Left kidney (tissue), 8 donors: ENCODE data around the gene TMEM79. TPM values are rescaled to one million over a fixed set of nuclear protein-coding genes. Genes with fewer than 3 reads are reported as not detected.
A peak's percentile ranks its signal among the peaks of the same experiment; 100 is the strongest.

Experiments
- DNase-seq: peaks from one replicate; pipeline ENCODE4 v3.0.0-alpha.2; 2013
- long read RNA-seq, 8 donors: transcript quantifications; one replicate each; lab custom pipeline, GENCODE V29; 2026
- polyA plus RNA-seq: library from polyadenylated mRNA; unstranded; fragments of 120-200 nt; gene quantifications from one replicate; pipeline ENCODE4 v1.2.1, GENCODE V29; 2013; ENCODE audit not compliant: insufficient read length

Gene TMEM79, protein sequence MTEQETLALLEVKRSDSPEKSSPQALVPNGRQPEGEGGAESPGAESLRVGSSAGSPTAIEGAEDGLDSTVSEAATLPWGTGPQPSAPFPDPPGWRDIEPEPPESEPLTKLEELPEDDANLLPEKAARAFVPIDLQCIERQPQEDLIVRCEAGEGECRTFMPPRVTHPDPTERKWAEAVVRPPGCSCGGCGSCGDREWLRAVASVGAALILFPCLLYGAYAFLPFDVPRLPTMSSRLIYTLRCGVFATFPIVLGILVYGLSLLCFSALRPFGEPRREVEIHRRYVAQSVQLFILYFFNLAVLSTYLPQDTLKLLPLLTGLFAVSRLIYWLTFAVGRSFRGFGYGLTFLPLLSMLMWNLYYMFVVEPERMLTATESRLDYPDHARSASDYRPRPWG
- 5.9 TPM for polyA plus RNA-seq
- long read RNA-seq, donor 1, partial matches to known transcripts: 30 of 53 reads
- long read RNA-seq, donor 1, other reads (novel, unspliced or antisense): 22 of 53 reads
- long read RNA-seq, donor 2, partial matches to known transcripts: 0 of 2 reads
- long read RNA-seq, donor 2, other reads (novel, unspliced or antisense): 0 of 2 reads
- long read RNA-seq, donor 3: 0 reads
- long read RNA-seq, donor 4: 0 reads
- long read RNA-seq, donor 5, partial matches to known transcripts: 49 of 51 reads
- long read RNA-seq, donor 5, other reads (novel, unspliced or antisense): 0 of 51 reads
- long read RNA-seq, donor 6, partial matches to known transcripts: 246 of 247 reads
- long read RNA-seq, donor 6, other reads (novel, unspliced or antisense): 0 of 247 reads
- long read RNA-seq, donor 7, partial matches to known transcripts: 120 of 123 reads
- long read RNA-seq, donor 7, other reads (novel, unspliced or antisense): 0 of 123 reads
- long read RNA-seq, donor 8, partial matches to known transcripts: 5 of 16 reads
- long read RNA-seq, donor 8, other reads (novel, unspliced or antisense): 10 of 16 reads

DNA sequence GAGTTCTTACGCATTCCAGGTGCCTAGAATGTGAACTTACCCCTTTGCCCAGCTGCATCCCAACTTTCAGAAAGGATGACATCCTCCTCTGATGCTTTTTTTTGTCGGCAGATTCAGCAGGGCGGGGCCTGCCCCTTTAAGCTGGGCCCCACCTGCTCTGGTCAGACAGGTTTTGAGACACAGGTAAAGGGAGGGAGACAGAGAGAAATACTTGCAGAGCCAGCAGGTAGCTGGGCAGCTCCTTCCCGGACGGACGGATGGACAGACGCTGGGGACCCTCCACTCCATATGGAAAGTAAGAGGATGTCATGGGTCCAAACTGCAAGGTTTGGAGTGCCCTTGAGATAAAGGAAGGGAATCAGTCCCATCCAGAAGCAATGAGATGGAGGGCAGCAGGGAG, at the start of gene TMEM79:
Gene TMEM79 (plus strand): TSS at position 214 of the 400 bp plus-strand sequence. CDS start 902 bp downstream, outside the sequence.
- no peak for DNase-seq

DNA sequence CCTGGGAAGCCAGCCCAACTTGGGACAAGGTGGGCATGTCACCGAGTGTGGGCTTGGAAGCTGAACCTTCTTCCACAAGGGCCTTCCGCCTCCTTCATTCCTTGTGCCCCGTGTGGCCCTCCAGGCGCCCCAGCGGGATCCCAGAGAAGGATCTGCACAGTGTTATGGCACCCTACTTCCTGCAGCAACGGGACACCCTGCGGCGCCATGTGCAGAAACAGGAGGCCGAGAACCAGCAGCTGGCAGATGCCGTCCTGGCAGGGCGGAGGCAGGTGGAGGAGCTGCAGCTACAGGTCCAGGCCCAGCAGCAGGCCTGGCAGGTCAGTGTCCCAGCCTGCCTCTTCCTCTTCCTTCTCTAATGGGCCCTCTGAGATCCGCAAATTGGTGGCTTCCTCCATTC, 48.0 kb upstream of the TMEM79 start:
- DNase-seq: no peak

DNA sequence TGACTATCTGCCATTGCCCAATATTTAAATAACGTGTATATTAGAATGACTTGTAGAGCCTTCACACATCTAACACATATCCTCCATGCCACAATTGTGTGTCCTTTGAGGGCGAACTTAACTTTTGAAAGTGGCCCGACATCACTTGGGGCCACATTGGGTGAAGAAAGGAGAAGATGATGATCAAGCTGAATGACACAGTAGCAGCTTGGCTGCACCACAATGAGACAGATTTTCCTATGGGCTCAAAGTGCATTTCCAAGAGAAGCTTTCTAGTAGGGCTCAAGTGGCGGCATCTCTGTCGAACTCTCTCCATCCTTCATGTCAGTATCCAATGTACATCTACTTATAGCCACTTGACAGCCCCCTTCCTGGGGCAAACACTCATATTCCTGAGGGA, 45.9 kb upstream of the TMEM79 start:
- DNase-seq: no peak

DNA sequence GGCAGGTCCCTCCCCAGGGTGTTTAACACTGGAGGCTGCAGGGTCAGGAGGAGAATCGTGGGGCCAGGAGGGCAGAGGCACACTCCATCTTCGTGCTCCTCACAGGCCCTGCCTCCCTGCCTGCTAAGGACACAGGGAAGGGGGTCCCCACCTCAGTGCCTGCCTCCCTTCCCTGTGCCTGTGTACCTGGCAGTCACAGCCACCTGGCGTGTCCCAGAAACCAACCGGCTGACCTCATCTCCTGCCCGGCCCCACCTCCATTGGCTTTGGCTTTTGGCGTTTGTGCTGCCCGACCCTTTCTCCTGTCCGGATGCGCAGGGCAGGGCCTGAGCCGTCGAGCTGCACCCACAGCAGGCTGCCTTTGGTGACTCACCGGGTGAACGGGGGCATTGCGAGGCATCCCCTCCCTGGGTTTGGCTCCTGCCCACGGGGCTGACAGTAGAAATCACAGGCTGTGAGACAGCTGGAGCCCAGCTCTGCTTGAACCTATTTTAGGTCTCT, 42.8 kb upstream of the TMEM79 start:
- no peak for DNase-seq

DNA sequence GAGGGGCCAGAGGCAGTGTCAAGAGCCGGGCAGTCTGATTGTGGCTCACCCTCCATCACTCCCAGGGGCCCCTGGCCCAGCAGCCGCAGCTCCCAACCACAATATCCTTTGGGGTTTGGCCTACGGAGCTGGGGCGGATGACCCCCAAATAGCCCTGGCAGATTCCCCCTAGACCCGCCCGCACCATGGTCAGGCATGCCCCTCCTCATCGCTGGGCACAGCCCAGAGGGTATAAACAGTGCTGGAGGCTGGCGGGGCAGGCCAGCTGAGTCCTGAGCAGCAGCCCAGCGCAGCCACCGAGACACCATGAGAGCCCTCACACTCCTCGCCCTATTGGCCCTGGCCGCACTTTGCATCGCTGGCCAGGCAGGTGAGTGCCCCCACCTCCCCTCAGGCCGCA, 42.2 kb upstream of the TMEM79 start, which contains the start of gene BGLAP:
Gene BGLAP (plus strand): TSS at position 259 of the 400 bp plus-strand sequence. CDS start 48 bp downstream, at position 307.
- no peak for DNase-seq

DNA sequence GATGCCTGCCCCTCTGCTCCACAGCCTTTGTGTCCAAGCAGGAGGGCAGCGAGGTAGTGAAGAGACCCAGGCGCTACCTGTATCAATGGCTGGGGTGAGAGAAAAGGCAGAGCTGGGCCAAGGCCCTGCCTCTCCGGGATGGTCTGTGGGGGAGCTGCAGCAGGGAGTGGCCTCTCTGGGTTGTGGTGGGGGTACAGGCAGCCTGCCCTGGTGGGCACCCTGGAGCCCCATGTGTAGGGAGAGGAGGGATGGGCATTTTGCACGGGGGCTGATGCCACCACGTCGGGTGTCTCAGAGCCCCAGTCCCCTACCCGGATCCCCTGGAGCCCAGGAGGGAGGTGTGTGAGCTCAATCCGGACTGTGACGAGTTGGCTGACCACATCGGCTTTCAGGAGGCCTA, 41.4 kb upstream of the TMEM79 start:
- DNase-seq: no peak

DNA sequence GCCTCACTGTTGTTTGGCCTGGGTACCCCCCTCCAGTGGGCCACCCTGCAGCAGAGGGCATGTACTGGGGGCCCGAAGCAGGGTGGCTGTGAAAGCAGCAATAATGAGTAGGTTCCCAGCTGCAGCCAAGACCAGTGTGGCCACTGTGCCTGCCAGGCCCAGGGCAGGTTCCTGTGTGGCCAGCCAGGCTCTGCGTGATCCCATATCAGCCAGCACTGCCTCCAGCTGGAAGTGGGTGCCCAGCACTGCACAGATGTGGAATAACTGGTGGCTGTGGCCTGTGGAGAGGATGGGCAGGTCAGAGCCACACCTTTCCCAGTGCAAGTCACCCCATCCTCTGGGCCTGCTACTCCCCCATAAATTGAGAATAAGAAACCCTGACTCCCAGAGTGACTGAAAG, 40.0 kb upstream of the TMEM79 start:
- DNase-seq: no peak

DNA sequence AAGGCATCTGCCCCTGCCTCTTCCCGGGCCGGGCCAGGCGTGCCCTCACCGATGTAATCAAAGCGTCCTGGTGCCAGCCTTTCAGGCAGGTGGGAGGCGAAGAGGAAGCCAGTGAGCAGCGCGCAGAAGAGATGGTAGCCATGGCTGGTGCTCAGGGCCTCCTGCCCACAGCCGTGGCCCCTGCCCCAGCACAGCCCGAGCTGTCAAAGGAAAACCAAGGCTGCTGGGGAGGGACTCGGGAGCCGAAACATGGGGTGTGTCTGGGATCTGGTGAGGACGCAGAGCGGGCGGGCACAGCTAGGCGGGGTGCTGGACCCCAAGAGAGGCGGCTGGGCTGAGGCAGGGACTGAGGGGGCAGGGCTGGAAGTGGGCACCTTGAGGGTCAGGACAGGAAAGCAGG, 39.4 kb upstream of the TMEM79 start:
- DNase-seq: no peak

DNA sequence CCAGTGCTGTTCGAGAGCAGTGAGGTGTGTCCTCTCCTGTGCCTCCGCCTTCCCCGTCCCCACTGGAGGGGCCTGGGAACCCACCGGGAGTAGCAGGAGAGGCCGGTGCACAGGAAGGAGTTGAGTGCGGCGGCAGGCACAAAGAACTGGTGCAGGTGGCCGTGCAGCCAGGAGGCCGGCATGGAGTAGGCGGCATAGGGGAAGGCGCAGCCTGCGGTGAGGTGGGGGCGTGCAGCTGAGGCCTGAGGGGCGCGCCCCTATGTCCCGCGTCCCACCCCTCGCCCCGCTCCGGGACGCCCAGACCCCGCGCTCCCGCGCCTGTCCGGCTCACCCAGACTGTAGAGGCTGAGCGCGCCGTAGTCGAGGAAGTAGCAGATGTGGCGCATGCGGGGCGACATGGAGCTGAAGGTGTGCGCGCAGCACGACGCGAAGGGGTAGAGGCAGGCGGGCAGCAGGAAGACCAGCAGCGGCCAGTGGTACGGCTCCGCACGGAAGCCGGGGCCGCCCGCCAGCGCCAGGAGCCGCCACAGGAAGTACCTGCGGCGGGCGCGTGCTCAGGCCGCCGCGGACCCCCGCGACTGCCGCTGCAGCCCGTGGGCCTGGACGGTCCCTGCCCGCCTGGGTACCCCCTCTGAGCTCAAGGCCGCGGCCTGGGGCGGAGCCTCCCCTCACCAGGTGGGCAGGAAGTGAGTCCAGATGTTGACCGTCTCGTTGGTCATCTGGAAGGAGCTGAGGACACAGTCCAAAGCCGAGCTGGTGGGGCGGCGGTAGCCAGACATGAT, 38.5 kb upstream of the TMEM79 start:
- peak; percentile 34 for DNase-seq

DNA sequence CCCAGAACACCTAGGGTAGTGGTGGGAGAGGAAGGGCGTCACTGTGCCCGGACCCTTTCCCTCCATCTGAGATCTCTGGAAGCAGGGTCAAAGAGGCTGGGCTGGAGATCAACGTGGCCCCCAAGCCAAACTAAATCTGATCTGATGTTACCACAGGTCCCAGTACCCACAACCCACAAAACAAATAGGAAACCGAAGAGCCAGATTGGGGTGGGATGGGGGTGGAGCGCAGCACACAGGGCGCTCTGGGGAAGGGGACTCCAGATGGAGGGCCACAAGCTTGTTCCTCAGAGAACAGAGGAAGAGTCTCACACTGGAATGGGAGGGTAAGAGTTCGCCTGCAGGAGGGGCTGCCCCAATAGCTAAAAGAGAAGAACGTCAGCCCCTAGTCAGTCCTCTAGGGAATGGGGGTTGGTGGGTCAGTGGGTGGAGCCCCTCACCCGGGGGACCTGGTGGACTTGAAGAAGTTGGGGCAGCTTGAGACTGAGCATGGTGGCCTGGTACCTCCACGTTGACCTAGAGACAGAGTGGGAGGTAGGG, 37.8 kb upstream of the TMEM79 start:
- DNase-seq: no peak

DNA sequence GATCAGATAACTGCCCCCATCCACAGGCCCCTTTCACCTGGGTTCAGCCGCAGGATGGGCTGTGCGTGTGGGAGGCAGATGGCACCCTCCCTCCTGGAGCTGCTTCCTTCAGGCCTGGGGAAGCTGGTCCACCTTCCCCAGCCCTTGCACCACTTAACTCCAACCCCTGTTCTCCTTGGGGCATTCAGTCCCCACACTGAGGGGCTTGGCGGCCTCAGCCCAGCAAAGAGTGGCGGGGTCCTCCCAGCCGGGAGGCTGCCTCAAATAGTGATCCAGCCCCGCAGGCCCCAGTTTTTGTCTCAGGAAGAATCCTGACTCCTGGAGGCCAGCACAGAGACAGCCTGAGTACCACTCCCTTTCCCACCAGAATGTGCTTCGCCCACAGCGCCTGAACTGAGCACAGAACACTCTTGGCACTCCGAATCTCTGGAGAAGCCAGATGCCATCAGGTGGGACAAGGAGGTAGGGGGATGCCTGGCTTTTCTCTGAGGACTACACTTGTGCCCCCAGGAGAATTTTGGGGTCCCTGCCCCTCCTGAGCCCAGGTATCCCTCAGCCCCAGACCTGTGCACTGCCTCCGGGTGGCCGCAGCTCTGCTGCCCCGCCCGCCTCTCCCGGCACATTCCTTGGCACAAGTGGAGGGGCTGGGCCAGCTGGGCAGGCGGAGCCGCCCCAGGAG, 37.2 kb upstream of the TMEM79 start:
- no peak for DNase-seq

DNA sequence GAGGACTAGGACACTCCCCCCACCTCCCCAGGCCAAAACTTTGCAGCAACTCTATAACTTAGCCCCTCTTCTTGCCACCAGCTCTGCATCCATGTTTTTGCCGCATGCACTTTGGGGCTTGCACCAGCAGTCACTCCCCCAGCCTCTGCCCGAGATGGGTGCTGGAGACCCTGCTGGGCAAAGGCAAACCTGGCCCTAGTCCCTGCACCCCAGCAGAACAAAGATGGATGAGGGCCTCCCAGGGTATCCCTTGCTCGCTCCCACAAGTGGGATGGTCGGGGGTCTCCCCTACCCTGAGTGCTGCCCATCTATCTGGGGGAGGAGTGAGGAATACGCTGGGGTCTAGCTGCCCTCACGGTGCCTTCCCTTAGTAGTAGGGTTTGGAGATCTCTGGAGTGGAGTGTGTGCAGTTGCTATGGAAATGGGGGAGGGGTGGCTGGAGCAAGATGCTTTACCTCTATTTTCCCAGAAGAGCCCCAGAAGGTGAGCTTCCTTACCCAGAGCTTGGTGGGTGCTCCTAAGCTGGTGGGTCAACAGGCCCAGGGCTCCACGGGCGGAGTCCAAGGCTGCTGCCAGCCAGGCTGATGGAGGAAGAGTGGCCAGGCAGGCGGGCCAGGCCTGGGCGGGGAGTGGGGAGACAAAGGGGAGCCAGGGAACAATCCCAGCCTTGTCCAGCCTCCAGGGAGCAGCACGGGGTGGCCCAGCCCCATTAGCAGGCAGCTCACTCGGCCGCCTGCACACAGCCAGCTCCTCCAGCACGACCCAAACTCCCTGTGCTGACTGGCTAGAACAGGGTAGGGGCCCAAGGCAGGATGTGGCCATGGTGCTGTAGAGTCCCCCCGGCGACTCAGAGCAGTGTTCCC, 36.4 kb upstream of the TMEM79 start, which contains the start of gene PAQR6:
Gene PAQR6 (minus strand): TSS at position 597 of the 863 bp plus-strand sequence. CDS start 1,325 bp downstream, outside the sequence.
- DNase-seq: no peak

DNA sequence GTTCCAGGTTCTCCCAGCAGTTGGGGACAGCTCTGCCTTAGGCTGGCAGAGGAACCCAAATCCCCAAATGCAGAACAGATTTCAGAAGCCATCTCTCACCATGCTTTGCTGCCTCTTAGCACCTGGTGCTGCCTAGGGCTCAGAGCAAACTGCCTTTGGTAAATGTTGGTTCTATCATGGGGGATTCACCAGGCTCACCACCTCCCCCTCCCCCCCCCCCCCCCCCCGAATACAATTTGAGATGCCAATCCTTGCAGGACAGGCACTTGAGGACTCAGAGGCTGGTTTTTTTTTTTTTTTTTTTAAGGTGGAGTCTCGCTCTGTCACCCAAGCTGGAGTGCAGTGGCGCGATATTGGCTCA, 35.8 kb upstream of the TMEM79 start:
- no peak for DNase-seq

DNA sequence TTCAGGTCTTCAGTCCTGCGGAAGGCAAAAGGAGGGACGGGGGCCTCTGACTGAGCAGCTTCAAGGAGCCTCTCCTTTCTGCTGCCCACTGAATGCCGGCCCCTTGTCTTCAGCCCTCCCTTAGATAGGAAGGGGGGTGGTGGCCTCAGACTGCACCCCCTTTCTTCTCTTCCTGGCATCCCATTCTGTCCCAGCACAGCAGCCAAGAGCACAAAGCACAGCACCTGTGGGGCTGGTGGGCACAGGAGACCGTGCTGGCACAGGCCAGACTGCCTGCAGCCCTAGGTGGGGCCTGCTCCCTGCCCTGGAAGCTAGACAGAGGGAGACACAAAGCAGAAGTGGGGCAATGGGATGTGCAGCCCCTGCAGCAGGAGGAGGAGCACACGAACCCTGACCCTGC, 34.5 kb upstream of the TMEM79 start:
- DNase-seq: no peak

DNA sequence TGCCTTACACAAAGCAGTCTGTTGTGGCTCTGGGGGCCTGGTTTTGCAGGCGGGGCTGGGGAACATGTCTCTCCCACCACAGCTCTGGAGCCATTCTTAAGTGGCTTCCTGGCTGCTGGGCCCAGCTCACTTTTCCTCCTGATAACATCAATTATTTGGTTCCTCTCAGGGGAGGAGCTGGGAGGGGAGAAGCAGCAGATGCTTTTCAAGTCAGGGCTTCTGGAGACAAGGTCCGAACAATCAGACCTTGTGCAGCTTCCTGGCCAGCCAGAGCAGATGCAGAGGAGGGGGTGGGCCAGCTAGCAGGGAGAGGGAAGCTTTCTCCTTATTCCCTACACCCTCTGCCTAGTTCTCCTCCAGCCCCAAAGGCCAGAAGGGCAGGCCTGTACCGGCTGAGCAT, 32.6 kb upstream of the TMEM79 start:
- no peak for DNase-seq

DNA sequence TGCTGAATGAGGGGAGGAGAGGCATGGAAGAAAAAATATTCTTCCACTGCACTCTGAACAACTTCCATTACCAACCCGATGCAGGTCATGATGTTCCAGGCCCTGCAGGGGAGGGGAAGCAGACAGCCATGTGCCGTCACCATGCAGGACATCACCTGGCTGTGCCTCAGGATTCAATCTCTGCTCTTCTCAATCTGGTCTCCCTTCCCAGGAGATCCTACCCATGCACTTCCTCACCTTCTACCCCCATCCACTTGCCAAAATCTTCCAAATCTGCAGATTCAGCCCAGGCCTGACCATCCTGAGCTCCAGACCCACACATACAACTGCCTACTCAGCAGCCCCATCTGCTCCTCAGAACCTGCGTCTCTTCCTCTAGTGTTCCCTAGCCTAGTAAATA, 30.5 kb upstream of the TMEM79 start:
- DNase-seq: no peak

DNA sequence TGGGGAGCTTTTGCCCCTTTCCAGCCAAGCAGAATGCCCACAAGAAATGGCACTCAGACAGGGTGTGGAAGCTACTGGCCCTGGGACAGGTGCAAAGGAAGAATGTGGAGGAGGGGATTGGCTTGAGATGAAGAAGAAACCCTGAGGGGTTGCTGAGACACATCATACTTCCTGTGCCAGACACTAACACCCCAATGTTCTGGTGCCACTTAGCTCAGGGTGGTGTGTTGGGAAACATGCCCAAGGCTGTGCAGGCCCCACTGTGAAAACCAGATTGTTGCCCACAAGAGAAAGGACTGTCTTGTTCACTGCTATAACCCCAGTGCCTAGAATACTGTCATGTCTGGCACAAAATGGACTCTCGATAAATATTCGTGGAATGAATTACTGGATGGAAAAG, 26.4 kb upstream of the TMEM79 start:
- no peak for DNase-seq

DNA sequence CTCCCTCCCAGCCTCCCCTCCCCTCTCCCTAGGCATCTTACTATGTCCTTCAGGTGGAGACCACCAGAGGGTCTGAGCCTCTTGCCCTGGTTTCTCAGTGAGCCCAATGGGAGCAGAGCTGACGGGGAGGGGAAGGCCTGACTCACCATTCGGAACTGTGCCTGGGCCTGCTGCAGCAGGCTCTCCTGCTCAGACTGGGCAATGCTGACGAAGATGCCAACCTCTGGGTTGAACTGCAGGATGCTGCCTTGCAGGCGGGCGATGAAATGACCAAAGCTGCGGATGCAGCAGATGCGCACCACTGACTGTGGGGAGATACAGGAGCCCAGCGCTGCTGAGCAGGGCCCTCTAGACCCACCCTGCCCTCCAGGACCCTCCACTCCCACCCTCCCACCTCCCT, 25.3 kb upstream of the TMEM79 start:
- DNase-seq: no peak

DNA sequence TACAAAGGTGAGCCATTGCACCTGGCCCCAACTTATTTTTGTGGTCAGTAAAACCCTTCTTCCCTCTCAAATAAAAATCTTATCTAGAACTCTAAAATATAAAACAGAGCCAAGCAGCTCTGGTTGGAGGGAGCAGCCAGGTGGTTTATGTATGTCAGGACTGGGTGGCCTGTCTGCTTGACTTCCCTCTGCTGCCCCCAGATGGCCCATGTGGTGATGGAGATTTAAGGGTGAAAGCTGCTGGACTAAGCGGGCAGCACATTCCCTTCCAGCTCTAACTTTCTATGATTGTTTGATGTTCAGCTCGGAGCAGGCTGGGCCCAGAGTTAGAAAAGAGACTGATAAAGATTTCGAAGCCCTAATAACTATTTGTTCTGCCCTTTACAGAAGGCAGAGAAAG, 24.3 kb upstream of the TMEM79 start:
- DNase-seq: no peak

DNA sequence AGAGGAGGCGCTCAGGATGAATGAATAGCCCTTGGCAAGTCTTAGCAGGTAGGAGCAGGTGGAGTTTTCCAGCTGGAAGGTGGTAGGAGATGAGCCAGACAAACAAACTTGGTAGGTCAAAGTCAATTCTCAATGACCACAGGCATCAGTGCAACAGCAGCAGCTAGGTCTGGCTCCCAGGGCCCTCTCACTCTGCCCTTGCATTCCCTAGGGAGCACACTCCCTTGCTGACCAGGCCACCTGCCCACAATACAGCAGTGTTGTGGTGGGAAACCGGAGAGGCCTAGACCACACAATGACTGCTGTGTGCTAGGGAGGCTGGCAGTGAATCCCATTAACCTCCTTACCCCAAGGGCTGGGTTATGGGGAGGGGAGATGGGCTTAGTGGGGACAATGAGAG, 23.2 kb upstream of the TMEM79 start:
- no peak for DNase-seq
